ENCODE results near the gene TAF11L12.
"Not testable (repeated sequence)": the region's sequence is repeated elsewhere in the genome, so short reads cannot be mapped to it uniquely, and the experiment has no call there.

The TAF11L12 gene

GRCh38 chr5:17610092-17610491 is at the start of gene TAF11L12:
Gene TAF11L12 (plus strand): TSS chr5:17610392.
- DNase-seq, result not testable (repeated sequence)

GRCh38 chr5:17585658-17586057 is 24.5 kb upstream of the TAF11L12 start, which contains the start of gene TAF11L7:
Gene TAF11L7 (minus strand): TSS chr5:17585758.
- DNase-seq, result not testable (repeated sequence)

GRCh38 chr5:17590860-17591259 is 19.3 kb upstream of the TAF11L12 start, which contains the start of gene TAF11L8:
Gene TAF11L8 (minus strand): TSS chr5:17590960.
- DNase-seq, result not testable (repeated sequence)

GRCh38 chr5:17594255-17594654 is 15.9 kb upstream of the TAF11L12 start, which contains the start of gene TAF11L9:
Gene TAF11L9 (minus strand): TSS chr5:17594394.
- not testable (repeated sequence) for DNase-seq

- DNase-seq, result not testable (repeated sequence)
Observed at GRCh38 chr5:17597728-17598127, 12.5 kb upstream of the TAF11L12 start, which contains the start of gene TAF11L10. Gene TAF11L10 (minus strand): TSS chr5:17597828.

- DNase-seq, result not testable (repeated sequence)
Observed at GRCh38 chr5:17603880-17604279, 6.3 kb upstream of the TAF11L12 start, which contains the start of gene TAF11L11. Gene TAF11L11 (plus strand): TSS chr5:17604183.

- DNase-seq, result no peak
Observed at GRCh38 chr5:17604951-17605350, 5.2 kb upstream of the TAF11L12 start.

GRCh38 chr5:17607461-17607860 is 2.7 kb upstream of the TAF11L12 start:
- not testable (repeated sequence) for DNase-seq

GRCh38 chr5:17614872-17615605 is 4.8 kb downstream of the TAF11L12 start:
- no peak for DNase-seq

- DNase-seq, result no peak
Observed at GRCh38 chr5:17619354-17619753, 9.2 kb downstream of the TAF11L12 start.

GRCh38 chr5:17620627-17621026 is 10.4 kb downstream of the TAF11L12 start:
- no peak for DNase-seq

- DNase-seq, result no peak
Observed at GRCh38 chr5:17625686-17626085, 15.5 kb downstream of the TAF11L12 start.

GRCh38 chr5:17631788-17632187 is 21.6 kb downstream of the TAF11L12 start, which contains the start of gene TAF11L13:
Gene TAF11L13 (plus strand): TSS chr5:17632088.
- not testable (repeated sequence) for DNase-seq

- DNase-seq, result no peak
Observed at GRCh38 chr5:17634160-17634559, 24.0 kb downstream of the TAF11L12 start, which contains the start of gene TAF11L14. Gene TAF11L14 (plus strand): TSS chr5:17634460.

GRCh38 chr5:17649232-17649631 is 39.0 kb downstream of the TAF11L12 start:
- DNase-seq, result not testable (repeated sequence)

GRCh38 chr5:17655201-17655759 is 45.1 kb downstream of the TAF11L12 start:
- not testable (repeated sequence) for DNase-seq

GRCh38 chr5:17655921-17656320 is 45.7 kb downstream of the TAF11L12 start:
- DNase-seq, result no peak
